Measurements from ENCODE around the gene CCDC171. TPM values are rescaled to one million over a fixed set of nuclear protein-coding genes. Genes with fewer than 3 reads are reported as not detected.
"Not testable (repeated sequence)": the region's sequence is repeated elsewhere in the genome, so short reads cannot be mapped to it uniquely, and the experiment has no call there.

The CCDC171 gene
- polyA plus RNA-seq, 1 experiment, result 0.81 TPM

- POLR2A ChIA-PET, result no interaction called here
These were observed 140.9 kb downstream of the CCDC171 start for GRCh38 chr9:15693701-15694100.

DNA sequence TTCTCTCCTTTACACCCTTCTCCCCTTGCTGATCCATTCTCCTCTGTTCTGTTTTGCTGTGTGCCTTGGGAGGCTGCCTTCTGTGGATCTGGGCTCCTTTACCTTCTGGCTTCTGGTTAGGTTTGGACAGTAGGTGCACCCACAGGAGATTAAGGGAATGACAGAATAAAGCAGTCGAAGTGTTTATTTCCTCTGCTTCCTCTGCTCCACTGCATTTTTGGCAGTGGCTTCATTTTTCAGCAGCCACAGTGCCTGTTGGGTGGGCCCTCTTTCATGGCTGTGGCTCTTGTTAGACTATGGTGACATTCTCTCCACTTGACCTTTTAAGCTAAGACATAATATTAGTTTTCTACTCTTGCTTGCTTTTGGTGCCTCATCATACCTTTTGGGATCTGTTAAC is 144.1 kb downstream of the CCDC171 start:
- Histone ChIP-seq H3K27me3 (ENCODE audit: control insufficient read depth, insufficient read depth, low read length) (no peaks in the 10 kb centered on the region), H3K9me3 (ENCODE audit: control insufficient read depth, insufficient read depth, low read length) (no peaks in the 10 kb centered on the region; the same call in 1 of the 2 replicates), H3K27ac (ENCODE audit: low read depth, low read length) (peak overlapping the region; percentile 59), H3K4me3 (ENCODE audit: low read depth, low read length) (no peak overlapping the region)
- DNase-seq (ENCODE audit: low read depth, low spot score), result no peak
- POLR2A ChIA-PET, result interaction anchor here (0.7 kb wide), 1 partner anchor 9 kb away, joined by 4 read pairs; no protein-coding TSS in a partner anchor
- CTCF ChIA-PET, result interaction anchor here (0.5 kb wide), 1 partner anchor 1759 kb away, joined by 3 read pairs; no protein-coding TSS in a partner anchor
- TF ChIP-seq, protein P1, sequence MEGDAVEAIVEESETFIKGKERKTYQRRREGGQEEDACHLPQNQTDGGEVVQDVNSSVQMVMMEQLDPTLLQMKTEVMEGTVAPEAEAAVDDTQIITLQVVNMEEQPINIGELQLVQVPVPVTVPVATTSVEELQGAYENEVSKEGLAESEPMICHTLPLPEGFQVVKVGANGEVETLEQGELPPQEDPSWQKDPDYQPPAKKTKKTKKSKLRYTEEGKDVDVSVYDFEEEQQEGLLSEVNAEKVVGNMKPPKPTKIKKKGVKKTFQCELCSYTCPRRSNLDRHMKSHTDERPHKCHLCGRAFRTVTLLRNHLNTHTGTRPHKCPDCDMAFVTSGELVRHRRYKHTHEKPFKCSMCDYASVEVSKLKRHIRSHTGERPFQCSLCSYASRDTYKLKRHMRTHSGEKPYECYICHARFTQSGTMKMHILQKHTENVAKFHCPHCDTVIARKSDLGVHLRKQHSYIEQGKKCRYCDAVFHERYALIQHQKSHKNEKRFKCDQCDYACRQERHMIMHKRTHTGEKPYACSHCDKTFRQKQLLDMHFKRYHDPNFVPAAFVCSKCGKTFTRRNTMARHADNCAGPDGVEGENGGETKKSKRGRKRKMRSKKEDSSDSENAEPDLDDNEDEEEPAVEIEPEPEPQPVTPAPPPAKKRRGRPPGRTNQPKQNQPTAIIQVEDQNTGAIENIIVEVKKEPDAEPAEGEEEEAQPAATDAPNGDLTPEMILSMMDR (IDR thresholded peaks at IDR 0.05; ENCODE audit: low read depth, low read length), result peak; percentile 25; the same call in 1 of the 2 replicates

More at GRCh38 chr9:15693701-15694100, 140.9 kb downstream of the CCDC171 start:
- H3K4me3 ChIP-seq (ENCODE audit: low read depth, low read length), result no peak overlapping the region
- no peak for DNase-seq (ENCODE audit: low read depth, low spot score)
- H3K9me3 ChIP-seq (ENCODE audit: control insufficient read depth, insufficient read depth, low read length), result no peaks in the 10 kb centered on the region
- H3K27me3 ChIP-seq (ENCODE audit: control insufficient read depth, insufficient read depth, low read length), result no peaks in the 10 kb centered on the region
- TF ChIP-seq, protein P1 (IDR thresholded peaks at IDR 0.05; ENCODE audit: low read depth, low read length), result no peak
- no peak overlapping the region for H3K27ac ChIP-seq (ENCODE audit: low read depth, low read length)
- CTCF ChIA-PET, result interaction anchor here (0.7 kb wide), 1 partner anchor 14 kb away, joined by 4 read pairs; no protein-coding TSS in a partner anchor

DNA sequence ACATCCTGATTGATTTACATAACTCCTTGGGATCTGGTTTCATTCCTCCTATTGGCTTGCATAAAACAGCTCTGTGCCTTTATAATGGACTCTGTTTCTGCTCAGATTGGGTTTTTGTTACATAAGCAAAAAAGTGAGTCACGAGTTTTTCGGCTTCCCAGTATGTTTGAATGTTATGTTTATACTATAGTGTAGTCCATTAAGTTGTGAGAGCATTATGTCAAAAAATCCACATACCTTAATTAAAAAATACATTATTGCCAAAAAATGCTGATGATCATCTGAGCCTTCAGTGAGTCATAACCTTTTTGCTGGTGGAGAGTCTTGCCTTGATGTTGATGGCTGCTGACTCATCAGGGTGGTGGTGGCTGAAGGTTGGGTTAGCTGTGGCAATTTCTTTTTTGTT is 144.6 kb downstream of the CCDC171 start:
- no peak overlapping the region for H3K4me3 ChIP-seq (ENCODE audit: low read depth, low read length)
- POLR2A ChIA-PET, result interaction anchor here (0.7 kb wide), 1 partner anchor 9 kb away, joined by 4 read pairs; no protein-coding TSS in a partner anchor
- CTCF ChIA-PET, result interaction anchor here (0.5 kb wide), 1 partner anchor 1759 kb away, joined by 3 read pairs; no protein-coding TSS in a partner anchor
- TF ChIP-seq, protein P1 (IDR thresholded peaks at IDR 0.05; ENCODE audit: low read depth, low read length), result no peak
- H3K27ac ChIP-seq (ENCODE audit: low read depth, low read length), result no peak overlapping the region
- H3K9me3 ChIP-seq (ENCODE audit: control insufficient read depth, insufficient read depth, low read length), result no peaks in the 10 kb centered on the region; the same call in 1 of the 2 replicates
- H3K27me3 ChIP-seq (ENCODE audit: control insufficient read depth, insufficient read depth, low read length), result no peaks in the 10 kb centered on the region
- DNase-seq (ENCODE audit: low read depth, low spot score), result peak; percentile 78

GRCh38 chr9:15699876-15700559 is 147.2 kb downstream of the CCDC171 start:
- POLR2A ChIA-PET; H3K27me3 ChIP-seq (ENCODE audit: control insufficient read depth, insufficient read depth, low read length); CTCF ChIA-PET; H3K27ac ChIP-seq (ENCODE audit: low read depth, low read length); H3K9me3 ChIP-seq (ENCODE audit: control insufficient read depth, insufficient read depth, low read length); DNase-seq (ENCODE audit: low read depth, low spot score); H3K4me3 ChIP-seq (ENCODE audit: low read depth, low read length): not testable (repeated sequence)

DNA sequence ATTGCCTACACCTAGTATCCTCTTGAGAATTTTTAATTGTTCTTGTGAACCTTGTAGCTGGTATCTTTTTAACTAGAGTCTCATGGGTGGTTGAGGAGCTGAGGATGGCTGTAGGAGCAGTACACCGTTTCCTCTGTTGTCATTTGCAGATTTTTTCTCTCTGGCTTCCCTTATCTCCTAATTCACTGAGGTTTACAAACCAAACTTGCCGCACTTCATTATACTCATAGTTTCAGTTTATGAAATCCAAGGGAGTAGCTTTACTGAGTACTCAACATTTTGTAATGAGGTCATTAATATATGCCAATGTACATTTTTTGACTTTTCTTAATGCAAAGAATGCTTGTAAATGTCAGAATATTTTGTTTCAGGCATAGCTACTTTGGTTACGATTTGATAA is 154.2 kb downstream of the CCDC171 start:
- POLR2A ChIA-PET, result no interaction called here
- TF ChIP-seq, protein P1 (IDR thresholded peaks at IDR 0.05; ENCODE audit: low read depth, low read length), result no peak

More for the DNA sequence above, 154.2 kb downstream of the CCDC171 start:
- CTCF ChIA-PET, result no interaction called here
- Histone ChIP-seq H3K27ac (ENCODE audit: low read depth, low read length) (no peak overlapping the region), H3K9me3 (ENCODE audit: control insufficient read depth, insufficient read depth, low read length) (no peaks in the 10 kb centered on the region; the same call in 1 of the 2 replicates), H3K4me3 (ENCODE audit: low read depth, low read length) (no peak overlapping the region), H3K27me3 (ENCODE audit: control insufficient read depth, insufficient read depth, low read length) (no peaks in the 10 kb centered on the region)
- DNase-seq (ENCODE audit: low read depth, low spot score), result no peak
